MCF 10A (cell line): ENCODE data around the gene AGPS. TPM values are rescaled to one million over a fixed set of nuclear protein-coding genes. Genes with fewer than 3 reads are reported as not detected.
"Not testable (repeated sequence)": the region's sequence is repeated elsewhere in the genome, so short reads cannot be mapped to it uniquely, and the experiment has no call there.

Source experiments
- BruUV-seq: library from RNA; stranded (reverse); fragments of 400-500 nt; replicated peaks from 2 replicates; lab custom pipeline; 2021; lab: Mats Ljungman, UMichigan
- CTCF ChIA-PET: fragments of 300-600 bp; sonication (Branson Sonifier 250); formaldehyde crosslinking; extraction: SDS; loops from one replicate; lab custom pipeline; 2021; ENCODE audit warnings: antibody characterized with exemption, inconsistent platforms; lab: Yijun Ruan, JAX
- POLR2A ChIA-PET: fragments of 300-600, 350-650 bp; sonication (Branson Sonifier 250); formaldehyde crosslinking; extraction: SDS; loops from one replicate; lab custom pipeline; 2020; ENCODE audit warnings: antibody characterized with exemption, inconsistent platforms; lab: Yijun Ruan, JAX
- DNase-seq: peaks from one replicate; pipeline ENCODE4 v3.0.0-alpha.2; 2018; ENCODE audit not compliant: unreplicated experiment
- H3K27ac Mint-ChIP-seq: one replicate; pipeline ENCODE4 v1.8.0; 2022; ENCODE audit warnings: mild to moderate bottlenecking, low read depth, mixed read lengths; ENCODE audit not compliant: unreplicated experiment
- H3K27me3 Mint-ChIP-seq: one replicate; pipeline ENCODE4 v1.8.0; 2022; ENCODE audit warnings: mixed read lengths; ENCODE audit not compliant: insufficient read depth, unreplicated experiment
- H3K36me3 Mint-ChIP-seq: one replicate; pipeline ENCODE4 v1.8.0; 2022; ENCODE audit warnings: mild to moderate bottlenecking, moderate library complexity, mixed read lengths; ENCODE audit not compliant: insufficient read depth, unreplicated experiment
- H3K4me1 Mint-ChIP-seq: one replicate; pipeline ENCODE4 v1.8.0; 2022; ENCODE audit warnings: mixed read lengths; ENCODE audit not compliant: insufficient read depth, unreplicated experiment
- H3K4me3 Mint-ChIP-seq: one replicate; pipeline ENCODE4 v1.8.0; 2022; ENCODE audit warnings: mild to moderate bottlenecking, moderate library complexity, mixed read lengths; ENCODE audit not compliant: unreplicated experiment
- H3K9me3 Mint-ChIP-seq: one replicate; pipeline ENCODE4 v1.8.0; 2022; ENCODE audit warnings: mixed read lengths; ENCODE audit not compliant: unreplicated experiment
- intact Hi-C: fragments of 100-400 bp; cut with micrococcal nuclease; formaldehyde crosslinking; loops from 2 replicates; pipeline ENCODE4 v1.14.1; 2022
- total RNA-seq: library from RNA; stranded (reverse); gene quantifications from 2 replicates; pipeline ENCODE4 v1.2.3, GENCODE V29; 2022
- TF ChIP-seq, protein P1 (sequence below): fragments of 200-600 bp; IDR thresholded peaks from one replicate; pipeline ENCODE4 v1.8.0; 2022; ENCODE audit warnings: antibody characterized with exemption, mild to moderate bottlenecking; ENCODE audit not compliant: unreplicated experiment

AGPS gene
- total RNA-seq, 1 experiment from 2014 or later = 49.5 TPM

DNA sequence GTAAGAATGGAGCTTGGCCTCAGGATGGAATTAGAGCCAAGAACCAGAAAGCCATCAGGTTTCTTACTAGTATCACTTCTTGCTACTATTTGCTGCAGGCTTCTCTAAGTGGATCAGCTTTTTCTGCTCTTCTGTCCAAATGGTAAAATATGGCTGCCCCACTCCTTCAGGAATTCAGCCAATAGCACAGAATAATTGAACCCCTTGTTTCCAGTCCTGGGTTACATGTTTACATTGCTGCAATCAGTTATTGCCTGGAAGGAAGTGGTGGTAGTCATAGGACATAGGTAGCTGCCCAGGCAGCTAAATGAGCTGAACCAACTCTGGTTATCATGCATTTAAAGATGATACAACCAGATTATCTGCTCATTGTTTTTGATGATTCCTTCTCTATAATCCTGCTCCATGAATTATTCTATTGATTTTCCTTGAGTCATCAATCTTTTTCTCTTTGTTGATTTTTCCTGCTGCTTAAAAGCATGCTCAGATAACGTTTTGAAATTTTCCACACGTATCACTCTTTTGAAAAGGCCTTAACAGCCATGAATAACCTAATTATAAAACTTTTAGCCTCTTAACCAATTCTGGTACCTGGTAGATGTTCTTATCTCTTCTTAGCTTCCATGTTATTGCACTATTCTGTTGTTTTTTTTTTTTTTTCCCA, 12.6 kb downstream of the AGPS start:
- TF ChIP-seq, protein P1, sequence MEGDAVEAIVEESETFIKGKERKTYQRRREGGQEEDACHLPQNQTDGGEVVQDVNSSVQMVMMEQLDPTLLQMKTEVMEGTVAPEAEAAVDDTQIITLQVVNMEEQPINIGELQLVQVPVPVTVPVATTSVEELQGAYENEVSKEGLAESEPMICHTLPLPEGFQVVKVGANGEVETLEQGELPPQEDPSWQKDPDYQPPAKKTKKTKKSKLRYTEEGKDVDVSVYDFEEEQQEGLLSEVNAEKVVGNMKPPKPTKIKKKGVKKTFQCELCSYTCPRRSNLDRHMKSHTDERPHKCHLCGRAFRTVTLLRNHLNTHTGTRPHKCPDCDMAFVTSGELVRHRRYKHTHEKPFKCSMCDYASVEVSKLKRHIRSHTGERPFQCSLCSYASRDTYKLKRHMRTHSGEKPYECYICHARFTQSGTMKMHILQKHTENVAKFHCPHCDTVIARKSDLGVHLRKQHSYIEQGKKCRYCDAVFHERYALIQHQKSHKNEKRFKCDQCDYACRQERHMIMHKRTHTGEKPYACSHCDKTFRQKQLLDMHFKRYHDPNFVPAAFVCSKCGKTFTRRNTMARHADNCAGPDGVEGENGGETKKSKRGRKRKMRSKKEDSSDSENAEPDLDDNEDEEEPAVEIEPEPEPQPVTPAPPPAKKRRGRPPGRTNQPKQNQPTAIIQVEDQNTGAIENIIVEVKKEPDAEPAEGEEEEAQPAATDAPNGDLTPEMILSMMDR = no peak
- POLR2A ChIA-PET = interaction anchor here (0.5 to 4.6 kb wide), 6 partner anchors 9 to 141 kb away, joined by 3 to 34 read pairs (median 4); partner anchors contain the start of genes AGPS and NFE2L2
- DNase-seq = no peak
- Mint-ChIP-seq H3K27me3 (no peaks in the 10 kb centered on the region), H3K4me1 (peaks cover 27% of the 10 kb centered on the region), H3K4me3 (no peak overlapping the region), H3K27ac (no peak overlapping the region), H3K9me3 (peaks cover 10% of the 10 kb centered on the region), H3K36me3 (no peaks in the 10 kb centered on the region)
- no TSS peak for BruUV-seq
- CTCF ChIA-PET = interaction anchor here (0.6 to 2.3 kb wide), 6 partner anchors 8 to 354 kb away, joined by 3 to 10 read pairs (median 4); no protein-coding TSS in a partner anchor
- intact Hi-C loops = no loop called here

DNA sequence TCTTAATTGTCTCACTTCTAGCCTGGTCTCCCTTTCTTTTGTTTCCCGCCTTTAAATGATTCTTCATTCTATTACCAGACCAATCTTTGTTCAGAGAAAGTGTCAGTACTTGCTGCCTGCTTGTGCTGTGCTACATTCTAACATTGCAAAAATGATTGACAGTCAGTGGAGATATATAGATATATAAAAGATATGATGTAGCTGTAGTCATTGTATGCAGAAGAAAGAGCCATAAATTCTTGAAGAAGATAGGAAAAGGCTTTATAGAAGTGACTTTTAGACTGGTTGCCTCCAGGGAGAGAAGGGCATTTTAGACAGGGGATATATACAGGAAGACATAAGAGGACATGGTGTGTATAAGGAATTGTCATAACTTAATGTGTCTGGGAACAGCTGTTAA, 13.6 kb downstream of the AGPS start:
- Mint-ChIP-seq H3K36me3 (no peaks in the 10 kb centered on the region), H3K27me3 (no peaks in the 10 kb centered on the region), H3K4me1 (peaks cover 27% of the 10 kb centered on the region), H3K9me3 (peaks cover 10% of the 10 kb centered on the region), H3K4me3 (no peak overlapping the region), H3K27ac (no peak overlapping the region)
- TF ChIP-seq, protein P1 = no peak
- ChIA-PET CTCF (interaction anchor here (0.5 to 2.3 kb wide), 10 partner anchors 9 to 262 kb away, joined by 3 to 10 read pairs (median 4); no protein-coding TSS in a partner anchor), POLR2A (interaction anchor here (1.9 to 4.6 kb wide), 2 partner anchors 9 to 14 kb away, joined by 12 to 34 read pairs; partner anchors contain the start of gene AGPS)
- intact Hi-C loops = no loop called here
- no peak for DNase-seq
- no TSS peak for BruUV-seq

GRCh38 chr2:177407031-177407430, 14.5 kb downstream of the AGPS start:
- TF ChIP-seq, protein P1 = no peak
- intact Hi-C loops = no loop called here
- DNase-seq = no peak
- Mint-ChIP-seq H3K4me1 (peaks cover 27% of the 10 kb centered on the region), H3K27me3 (no peaks in the 10 kb centered on the region), H3K36me3 (peaks cover 3% of the 10 kb centered on the region), H3K4me3 (no peak overlapping the region), H3K9me3 (peaks cover 10% of the 10 kb centered on the region), H3K27ac (no peak overlapping the region)
- no TSS peak for BruUV-seq
- ChIA-PET CTCF (interaction anchor here (0.6 to 2.3 kb wide), 7 partner anchors 9 to 242 kb away, joined by 3 to 10 read pairs (median 4); no protein-coding TSS in a partner anchor), POLR2A (interaction anchor here (1.5 to 4.6 kb wide), 3 partner anchors 8 to 15 kb away, joined by 6 to 34 read pairs (median 12); partner anchors contain the start of gene AGPS)

- POLR2A ChIA-PET = interaction anchor here (0.7 to 0.9 kb wide), 2 partner anchors 9 to 10 kb away, joined by 3 to 4 read pairs; no protein-coding TSS in a partner anchor
- H3K4me3 Mint-ChIP-seq, intact Hi-C loops, H3K36me3 Mint-ChIP-seq, BruUV-seq, H3K27ac Mint-ChIP-seq, H3K27me3 Mint-ChIP-seq, DNase-seq, H3K9me3 Mint-ChIP-seq: not testable (repeated sequence)
- CTCF ChIA-PET = interaction anchor here (0.7 to 1.4 kb wide), 3 partner anchors 19 to 246 kb away, joined by 3 read pairs; no protein-coding TSS in a partner anchor
- H3K4me1 Mint-ChIP-seq = peaks cover 18% of the 10 kb centered on the region
Measured at GRCh38 chr2:177410629-177411028, 18.1 kb downstream of the AGPS start.
